GM19023 (cell line): ENCODE results near the gene VTA1.
"Not testable (repeated sequence)": the region's sequence is repeated elsewhere in the genome, so short reads cannot be mapped to it uniquely, and the experiment has no call there.

Experiments
- ATAC-seq: cut with Tn5 transposase; IDR thresholded peaks from one replicate; pipeline ENCODE4 v1.9.1; 2021; ENCODE audit warnings: mild to moderate bottlenecking, moderate library complexity; ENCODE audit not compliant: unreplicated experiment

Gene VTA1

DNA sequence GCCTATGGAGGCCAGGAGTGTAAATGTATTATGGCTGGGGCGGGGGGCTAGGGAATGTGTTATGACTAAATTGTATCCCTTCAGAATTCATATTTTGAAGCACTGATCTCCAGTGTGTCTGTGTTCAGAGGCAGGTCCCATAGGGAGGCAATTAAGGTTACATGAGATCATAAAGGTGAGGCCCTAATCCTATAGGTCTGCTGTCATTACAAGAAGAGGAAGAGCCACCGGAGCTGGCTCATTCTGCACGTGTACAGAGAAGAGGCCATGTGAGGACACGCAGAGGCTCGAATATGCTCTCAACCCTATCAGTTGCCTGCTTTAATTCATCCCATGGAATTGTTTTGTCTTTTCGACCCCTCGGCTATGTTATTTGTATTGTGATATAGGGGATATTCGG is 76.9 kb downstream of the VTA1 start:
- ATAC-seq, result no peak

DNA sequence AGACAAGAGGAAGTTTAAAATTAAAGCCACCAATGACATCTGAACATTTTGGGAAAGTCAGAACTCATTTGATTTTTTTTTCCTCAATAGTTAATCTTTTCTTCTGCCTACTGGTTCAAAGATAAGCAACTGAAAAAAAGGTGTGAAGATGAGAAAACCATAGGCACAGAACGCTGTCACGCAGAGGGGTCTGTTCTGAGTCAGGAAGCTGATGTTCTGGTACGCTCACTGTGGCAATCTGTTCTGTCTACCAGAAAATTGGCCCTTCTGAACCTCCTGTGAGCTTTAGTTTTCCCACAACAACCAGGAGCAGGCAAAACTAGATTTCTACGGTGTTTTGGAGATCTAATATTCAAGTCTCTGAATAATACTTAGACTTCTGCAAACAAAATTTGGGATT is 78.1 kb downstream of the VTA1 start:
- ATAC-seq, result no peak

DNA sequence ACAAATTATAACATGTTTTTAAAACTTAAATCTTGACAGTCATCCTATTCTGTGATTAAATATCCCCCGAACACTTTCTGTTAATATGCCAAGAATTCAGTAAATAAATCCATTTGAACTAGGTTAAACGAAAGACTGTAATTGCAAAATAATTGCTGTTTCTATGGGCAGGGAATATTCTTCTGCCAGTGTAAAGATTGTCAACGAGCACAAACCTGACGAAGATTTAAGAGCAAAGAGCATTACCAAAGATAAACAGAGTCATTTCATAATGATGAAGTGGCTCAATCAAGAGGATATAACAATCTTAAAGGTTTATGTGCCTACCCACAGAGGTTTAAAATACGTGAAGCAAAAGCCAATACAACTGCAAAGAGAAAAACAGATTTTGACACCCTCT is 78.5 kb downstream of the VTA1 start:
- no peak for ATAC-seq

DNA sequence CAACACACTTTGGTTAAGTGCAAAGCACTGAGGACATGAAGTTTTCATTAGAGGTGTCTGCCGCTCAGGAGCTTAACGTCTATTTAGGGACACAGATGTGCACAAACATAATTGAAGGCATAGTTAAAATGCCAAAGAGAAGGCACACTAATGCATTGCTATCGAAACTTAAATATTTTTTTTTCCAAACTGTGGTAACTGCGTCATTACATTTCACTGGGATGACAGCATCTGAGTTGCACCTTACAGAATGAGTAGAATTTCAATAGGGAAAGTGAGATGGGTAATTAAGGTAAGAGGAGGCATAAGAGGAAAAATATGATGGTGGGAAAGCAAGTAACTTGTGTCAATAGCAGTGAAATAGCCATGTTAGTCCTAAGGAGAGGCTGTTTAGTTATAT is 79.7 kb downstream of the VTA1 start:
- ATAC-seq, result no peak

DNA sequence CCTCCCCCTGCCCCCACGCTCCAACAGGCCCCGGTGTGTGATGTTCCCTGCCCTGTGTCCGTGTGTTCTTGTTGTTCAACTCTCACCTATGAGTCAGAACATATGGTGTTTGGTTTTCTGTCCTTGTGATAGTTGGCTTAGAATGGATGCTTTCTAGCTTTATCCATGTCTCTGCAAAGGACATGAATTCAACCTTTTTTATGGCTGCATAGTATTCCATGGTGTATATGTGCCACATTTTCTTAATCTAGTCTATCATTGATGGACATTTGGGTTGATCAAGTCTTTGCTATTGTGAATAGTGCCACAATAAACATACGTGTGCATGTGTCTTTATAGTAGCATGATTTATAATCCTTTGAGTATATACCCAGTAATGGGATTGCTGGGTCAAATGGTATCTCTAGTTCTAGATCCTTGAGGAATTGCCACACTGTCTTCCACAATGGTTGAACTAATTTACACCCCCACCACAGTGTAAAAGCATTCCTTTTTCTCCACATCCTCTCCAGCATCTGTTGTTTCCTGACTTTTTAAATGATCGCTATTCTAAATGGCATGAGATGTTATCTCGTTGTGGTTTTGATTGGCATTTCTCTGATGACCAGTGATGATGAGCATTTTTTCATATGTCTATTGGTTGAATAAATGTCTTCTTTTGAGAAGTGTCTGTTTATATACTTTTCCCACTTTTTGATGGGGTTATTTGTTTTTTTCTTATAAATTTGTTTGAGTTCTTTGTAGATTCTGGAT is 82.6 kb downstream of the VTA1 start:
- not testable (repeated sequence) for ATAC-seq

DNA sequence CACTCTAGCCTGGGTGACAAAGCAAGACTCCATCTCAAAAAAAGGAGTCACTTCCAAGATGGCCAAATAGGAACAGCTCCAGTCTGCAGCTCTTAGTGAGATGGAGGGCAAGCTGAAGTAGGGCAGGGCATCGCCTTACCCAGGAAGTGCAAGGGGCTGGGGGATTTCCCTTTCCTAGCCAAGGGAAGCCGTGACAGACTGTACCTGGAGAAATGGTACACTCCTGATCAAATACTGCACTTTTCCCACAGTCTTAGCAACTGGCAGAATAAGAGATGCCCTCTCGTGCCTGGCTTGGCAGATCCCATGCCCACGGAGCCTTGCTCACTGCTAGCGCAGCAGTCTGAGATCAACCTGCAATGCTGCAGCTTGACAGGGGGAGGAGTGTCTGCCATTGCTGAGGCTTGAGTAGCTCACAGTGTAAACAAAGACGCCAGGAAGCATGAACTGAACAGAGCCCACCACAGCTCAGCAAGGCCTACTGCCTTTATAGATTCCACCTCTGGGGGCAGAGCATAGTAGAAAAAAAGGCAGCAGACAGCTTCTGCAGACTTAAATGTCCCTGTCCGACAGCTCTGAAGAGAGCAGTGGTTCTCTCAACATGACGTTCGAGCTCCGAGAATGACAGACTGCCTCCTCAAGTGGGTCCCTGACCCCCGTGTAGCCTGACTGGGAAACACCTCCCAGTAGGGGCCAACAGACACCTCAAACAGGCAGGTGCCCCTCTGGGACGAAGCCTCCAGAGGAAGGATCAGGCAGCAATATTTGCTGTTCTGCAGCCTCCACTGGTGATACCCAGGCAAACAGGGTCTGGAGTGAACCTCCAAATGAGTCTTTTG is 85.4 kb downstream of the VTA1 start:
- not testable (repeated sequence) for ATAC-seq

DNA sequence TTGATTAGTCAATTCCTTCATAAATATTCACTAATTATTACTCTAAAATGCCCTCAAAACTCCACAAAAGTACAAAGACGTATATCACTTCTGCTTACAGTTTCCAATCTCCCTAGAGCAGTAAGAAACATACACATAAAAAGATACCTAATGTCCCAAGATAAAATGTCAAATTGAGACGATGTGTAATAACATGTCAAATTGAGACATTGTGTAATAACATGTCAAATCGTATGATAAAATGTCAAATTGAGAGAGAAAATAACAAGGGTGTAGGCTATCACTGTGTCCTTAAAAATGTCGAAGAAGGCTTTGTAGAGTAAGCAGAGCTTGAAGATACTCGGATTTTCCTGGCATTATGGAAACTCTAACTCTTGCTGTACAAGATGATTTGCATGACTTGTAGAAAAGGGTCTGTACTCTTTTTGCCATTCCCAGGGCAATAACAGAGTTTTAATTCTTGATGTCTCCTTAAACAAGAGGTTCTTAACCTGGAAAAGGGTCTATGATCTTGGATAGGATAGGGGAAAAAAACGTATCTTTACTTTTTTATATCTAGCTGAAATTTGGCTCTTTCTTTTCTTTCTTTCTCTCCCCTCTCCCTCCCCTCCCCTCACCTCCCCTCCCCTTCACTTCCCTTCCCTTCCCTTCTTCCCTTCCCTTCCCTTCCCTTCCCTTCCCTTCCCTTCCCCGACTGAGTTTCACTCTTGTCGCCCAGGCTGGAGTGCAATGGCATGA is 87.1 kb downstream of the VTA1 start:
- no peak for ATAC-seq

DNA sequence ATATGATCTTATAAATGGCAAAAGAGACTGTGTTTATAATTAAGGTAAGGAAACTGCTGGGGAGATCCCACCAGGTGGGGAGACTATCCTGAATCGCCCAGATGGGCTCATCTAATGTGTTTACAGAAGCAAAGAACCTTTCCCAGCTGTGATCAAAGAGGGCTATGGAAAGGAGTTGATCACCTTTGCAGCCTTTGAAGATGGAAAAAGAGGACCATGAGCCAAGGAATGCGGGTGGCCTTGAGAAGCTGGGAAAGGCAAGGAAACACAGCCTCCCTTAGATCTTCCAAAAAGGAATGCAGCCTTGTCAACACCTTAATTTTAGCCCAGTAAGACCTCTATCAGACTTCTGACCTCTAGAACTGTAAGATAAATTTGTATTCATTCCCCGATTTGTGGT is 88.2 kb downstream of the VTA1 start:
- no peak for ATAC-seq

DNA sequence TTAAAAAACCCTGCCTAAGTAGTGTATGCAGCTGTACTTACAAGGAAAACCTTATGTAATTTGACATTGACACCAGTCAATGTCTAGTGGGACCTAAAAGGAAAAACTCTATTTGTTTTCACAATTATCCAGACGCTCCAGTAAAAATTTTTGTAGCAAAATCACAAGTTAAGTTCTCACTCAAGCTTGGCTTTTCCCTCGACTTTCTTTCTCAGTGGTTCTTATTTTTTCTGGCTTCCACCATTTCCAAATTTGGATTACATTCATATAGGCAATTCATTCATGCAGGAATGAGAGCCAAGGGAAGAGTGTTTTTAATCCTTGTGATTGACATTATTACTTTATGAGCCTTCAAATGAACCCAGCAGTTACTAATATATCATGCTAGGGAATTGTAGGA is 88.7 kb downstream of the VTA1 start:
- ATAC-seq, result no peak

DNA sequence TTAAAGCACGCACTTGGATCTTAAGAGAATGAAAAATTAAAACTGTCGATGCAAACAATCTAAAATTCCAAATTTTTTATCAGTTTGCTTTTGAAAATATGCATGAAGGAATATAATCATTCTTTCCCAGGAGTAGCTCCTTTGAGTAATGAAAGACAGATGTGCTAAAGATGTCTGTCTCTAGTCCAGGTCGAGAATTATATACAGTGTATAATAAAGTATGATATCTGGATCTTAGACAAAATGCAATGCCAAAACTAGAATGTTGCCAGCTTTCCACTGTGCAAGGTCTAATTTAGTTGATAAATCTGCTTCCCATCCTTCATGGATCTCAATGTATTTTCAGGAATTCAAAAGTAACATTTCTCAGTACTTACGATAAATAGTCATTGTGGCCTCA is 89.6 kb downstream of the VTA1 start:
- ATAC-seq, result no peak

DNA sequence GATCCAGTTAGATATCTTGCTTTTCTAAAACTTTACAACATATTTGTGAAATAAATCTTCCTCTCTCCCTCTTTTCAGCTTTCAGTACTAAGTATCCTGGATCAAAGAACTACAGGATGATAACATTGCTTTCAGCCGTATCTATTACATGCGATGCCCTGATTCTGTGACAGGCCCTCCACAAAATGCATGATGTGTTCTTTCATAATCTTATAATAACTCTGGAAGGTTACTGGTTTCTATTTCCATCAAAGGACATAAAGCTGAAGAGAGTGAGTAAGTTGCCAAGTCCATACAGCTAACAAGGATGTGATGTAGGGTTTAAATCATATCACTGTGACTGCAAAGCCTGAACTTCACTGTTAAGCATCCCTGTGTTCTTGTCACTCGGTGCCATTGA is 91.8 kb downstream of the VTA1 start:
- ATAC-seq, result no peak

DNA sequence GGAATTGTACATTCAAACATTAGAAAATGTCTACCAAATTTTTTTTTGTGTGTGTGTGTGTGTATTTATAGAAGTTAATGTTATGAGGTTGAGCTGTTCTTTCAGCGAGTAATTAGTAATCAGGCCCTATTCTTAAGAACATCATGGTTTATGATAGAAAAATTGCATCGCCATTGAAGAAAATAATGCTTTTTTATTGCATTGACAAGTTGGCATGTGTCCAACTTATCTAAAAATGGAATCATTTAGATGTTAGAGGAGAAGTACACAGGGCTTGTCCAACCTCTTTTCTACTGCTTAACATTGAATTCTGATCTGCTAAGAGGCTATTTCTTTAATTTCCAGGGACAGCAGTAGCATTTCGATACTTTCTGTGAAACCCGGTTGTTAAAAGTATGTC is 93.1 kb downstream of the VTA1 start:
- no peak for ATAC-seq

DNA sequence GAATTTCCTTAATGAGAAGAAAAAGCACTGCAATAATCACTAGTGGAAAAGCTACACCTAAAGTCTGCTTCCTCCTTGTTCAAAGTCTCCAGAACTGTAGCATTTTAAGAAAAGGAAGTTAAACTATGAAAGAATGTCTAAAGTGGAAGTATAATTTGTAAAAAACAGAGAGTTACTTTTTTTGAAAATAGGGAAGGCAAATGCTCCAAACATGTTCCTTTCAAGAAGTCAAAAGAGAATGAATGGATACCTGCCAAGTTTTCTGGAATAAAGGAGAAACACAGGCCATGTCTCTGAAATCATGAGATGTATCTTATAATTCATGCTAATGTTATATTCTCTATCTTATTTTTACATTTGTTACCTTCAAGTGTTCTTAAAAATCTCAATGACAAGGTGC is 94.0 kb downstream of the VTA1 start:
- ATAC-seq, result no peak

DNA sequence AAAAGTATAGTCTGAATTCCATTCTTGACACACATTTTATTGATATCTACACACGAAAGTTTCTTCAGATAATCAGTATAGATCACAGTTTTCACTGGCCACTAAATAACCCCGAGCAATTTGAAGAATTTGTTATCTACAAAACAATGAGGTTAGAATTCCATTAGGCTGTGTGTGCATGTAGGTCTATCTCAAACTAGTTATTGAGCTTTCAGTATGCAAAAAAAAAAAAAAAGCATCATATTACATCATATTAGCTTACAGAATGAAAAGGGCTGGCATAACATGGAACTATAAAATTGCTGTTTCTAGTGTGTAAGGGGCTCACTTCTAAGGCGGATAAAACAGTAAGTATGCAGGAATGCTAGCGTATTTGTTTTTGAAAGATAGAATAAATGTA is 95.2 kb downstream of the VTA1 start:
- ATAC-seq, result no peak

DNA sequence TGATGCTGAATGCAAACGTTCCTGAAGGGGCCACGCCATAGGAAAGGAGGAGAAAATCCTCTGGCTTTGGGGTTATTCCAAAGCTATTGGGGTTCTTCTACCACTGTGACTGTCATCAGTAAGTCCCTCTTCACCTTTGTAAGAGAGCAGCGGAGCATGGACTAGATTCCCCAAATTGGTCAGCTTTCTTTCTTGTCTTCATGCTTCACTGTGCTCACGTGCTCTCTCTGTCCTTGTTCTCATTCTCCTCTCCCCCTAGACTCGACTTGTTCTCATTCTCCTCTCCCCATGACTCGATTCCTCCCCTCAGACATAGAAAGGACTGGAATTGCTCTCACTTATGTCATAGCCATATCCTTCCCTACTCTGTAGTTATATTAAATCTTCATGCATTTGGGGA is 99.9 kb downstream of the VTA1 start:
- ATAC-seq, result peak; percentile 80

DNA sequence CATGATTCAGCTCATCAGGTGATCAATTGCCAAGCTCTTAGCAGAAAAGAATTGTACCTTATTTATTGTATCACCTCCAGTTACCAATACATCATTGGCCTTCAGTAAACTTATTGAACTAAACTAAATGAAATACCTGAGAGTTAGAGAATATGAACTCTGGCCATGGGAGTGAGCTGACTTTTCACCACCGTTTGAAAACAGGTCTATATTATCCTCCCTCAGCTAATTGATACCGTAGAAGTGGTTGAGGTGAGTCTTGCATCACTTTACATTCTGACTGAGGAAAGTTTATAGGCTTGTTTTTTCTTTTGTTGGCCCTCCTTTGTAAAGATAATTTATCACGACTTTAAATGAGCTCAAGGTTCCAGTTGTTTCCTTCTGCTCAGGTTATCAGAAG is 102.2 kb downstream of the VTA1 start:
- ATAC-seq, result no peak

DNA sequence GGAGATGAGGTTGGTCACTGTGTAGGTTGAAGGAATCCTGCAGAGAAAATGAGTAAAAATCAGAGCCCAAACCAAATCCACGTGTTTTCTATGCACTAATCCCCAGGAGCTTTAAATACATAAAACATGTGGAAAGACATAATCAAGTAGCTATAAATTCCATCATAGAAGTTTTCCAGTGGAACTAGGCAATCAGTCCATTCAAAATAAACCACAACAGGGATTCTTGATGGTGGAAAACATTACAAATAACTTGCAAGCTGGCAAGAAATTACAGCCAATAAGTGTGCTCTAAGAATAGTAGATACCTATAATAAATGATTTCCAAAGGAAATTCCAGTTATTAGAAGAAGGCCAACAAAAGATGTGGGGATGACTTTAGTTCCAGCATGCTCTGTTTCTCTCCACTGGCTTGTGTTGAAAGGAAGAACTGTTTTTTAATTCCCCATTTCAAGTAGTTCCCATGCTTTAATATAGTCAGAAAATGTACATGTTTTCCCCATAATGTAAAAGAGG is 104.9 kb downstream of the VTA1 start:
- no peak for ATAC-seq

DNA sequence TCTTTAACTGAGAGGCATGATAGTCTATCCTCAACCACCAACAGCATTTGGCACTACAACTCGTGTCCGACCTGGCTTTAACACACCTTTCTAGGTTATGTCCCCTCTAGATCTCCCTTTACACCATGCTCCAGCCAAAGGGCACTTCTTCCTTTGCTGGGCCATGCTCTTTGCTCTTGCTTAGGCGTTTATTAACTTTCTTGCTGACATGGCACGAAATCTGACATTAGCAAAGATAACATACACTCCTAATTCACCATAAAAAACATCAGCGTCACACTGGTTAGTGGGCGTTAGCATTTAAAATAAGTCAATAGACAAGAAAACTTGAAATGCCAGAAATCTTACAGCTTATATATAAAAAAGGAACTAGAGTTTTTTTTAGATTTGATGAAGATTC is 107.5 kb downstream of the VTA1 start:
- ATAC-seq, result no peak

DNA sequence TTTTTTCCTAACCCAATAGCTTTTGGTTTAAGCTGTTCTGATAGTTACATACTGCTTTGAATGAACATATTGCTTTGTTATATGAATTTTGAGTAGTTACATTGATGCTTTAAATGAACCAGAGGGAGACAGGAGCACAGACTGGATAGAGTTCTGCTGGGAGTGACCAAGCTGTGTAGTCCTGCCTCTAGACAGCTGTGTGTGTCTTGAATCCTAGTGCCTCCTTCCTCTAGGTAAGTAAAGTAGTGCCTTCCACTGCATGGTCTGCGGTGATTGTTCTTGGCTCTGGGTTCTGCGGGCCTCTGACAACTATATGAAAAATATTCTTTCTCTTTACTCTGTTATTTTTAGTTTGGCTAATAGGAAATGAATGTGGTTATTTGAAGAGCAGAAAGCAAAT is 108.7 kb downstream of the VTA1 start:
- ATAC-seq, result no peak

DNA sequence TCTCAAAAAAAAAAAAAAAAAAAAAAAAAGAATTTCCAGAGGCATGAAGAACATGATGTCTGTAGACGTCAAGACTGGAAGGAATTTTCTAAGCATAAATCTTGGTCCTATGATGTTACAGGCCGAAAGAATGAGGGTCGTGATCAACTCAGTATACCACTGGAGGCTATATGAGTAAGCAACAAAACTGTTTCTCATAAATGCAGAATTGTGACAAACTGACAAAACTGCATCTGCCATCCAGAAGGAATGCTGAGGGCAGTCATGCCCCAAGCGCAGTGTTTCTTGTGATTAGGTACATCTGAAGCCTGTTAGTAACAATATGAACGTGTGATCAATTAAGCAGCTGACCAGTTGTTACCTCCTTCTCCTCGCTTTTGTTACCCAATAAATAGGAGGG is 111.2 kb downstream of the VTA1 start:
- no peak for ATAC-seq

DNA sequence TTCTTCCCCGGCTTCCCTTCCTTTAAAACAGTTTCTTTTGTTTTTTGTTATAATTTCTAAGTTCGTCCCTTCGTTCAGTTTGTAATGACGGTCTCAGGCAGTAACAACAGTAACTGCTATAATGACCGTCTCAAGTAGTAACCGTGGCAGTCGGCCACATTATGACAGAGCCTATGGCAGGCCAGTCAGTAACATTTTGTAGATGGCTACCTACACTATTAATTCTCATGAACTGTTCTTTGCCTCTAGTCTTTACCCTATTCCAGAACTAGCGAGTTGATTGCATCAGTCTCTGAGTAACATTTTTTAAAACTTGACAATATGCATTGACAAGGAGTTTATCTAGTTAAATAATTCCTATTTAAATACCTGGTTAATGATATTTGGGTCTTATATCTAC is 111.7 kb downstream of the VTA1 start:
- no peak for ATAC-seq

DNA sequence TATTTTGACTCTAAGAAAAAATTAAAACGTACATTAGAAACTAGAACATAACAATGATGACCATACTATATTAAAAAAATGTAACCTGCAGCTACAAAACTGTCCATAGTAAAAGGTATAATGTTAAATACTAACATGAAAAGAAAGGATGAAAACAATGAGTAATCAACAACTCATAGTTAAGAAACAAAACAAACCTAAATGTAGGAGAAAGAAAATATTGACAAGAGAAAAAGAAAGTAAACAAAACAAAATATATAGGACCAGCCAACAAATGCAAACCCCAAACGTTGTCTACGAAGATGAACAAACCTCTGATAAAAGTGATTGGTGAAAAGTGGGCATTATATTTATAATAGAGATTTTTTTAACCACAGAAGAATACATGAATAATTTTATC is 113.7 kb downstream of the VTA1 start:
- ATAC-seq, result no peak
